GM12801 (cell line): ENCODE measurements around the gene FGG.

Experiments
- CTCF ChIP-seq: IDR thresholded peaks from one replicate; pipeline ENCODE4 v1.5.1; 2011; ENCODE audit warnings: control low read depth; ENCODE audit not compliant: insufficient read length; ENCODE audit errors: extremely low read depth

FGG gene

GRCh38 chr4:154612472-154613414 is at the start of gene FGG:
Gene FGG, minus strand, starts transcription at chr4:154612656. Its CDS starts 47 bp downstream, at chr4:154612609.
- no peak for TF ChIP-seq CTCF

- no peak for TF ChIP-seq CTCF
Observed at GRCh38 chr4:154660052-154660451, 47.6 kb upstream of the FGG start.

DNA sequence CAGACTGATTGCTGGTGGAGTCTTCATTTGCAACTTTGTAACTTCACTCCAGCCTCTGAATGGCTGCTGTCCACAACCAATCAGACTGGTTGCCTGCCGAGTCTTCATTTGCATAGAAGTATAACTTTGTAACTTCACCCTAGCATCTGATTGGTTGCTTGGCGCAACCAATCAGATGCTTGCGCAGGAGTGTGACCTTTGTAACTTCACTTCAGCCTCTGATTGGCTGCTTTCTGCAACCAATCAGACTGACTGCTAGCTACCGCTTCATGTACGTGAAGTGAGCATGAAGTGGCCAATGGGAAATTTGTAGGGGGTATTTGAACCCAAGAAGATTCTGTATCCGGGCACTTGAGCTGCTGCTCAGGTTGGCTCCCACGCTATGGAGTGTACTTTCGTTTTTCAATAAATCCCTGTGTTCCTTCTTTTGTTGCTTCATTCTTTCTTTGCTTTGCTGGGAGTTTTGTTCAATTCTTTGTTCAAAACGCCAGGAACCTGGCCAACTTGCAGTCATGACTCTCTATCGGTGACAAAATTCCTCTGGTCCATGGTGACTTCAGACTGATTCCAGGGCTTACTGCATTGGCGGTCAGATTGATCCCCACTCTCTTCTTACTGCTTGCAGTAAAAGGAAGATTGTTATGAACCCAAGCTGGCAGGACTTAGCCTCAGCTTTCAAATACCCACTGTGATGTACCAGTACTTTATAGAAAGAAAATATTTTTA is 46.4 kb upstream of the FGG start:
- no peak for TF ChIP-seq CTCF

GRCh38 chr4:154643493-154643892 is 31.0 kb upstream of the FGG start:
- no peak for TF ChIP-seq CTCF

GRCh38 chr4:154642373-154643009 is 30.0 kb upstream of the FGG start:
- no peak for TF ChIP-seq CTCF

DNA sequence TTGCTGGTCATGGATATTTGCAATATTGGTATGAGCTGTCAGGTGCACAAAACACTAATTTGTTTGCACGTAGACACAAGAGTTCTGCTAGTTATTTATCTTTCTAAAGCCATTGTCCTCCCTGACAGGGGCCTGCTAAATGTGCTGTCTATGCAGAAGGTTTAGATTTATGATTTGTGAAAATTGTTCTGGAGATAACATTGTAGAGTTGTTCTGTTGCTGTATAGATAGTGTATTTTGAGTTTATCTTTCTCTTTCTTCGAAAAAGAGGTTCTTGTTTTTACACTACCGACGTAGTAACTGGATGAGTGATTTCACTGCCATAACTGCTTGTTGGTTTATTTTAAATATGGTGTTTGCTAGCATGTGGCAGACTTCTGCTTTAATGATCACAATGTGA is 28.5 kb upstream of the FGG start:
- TF ChIP-seq CTCF = no peak

DNA sequence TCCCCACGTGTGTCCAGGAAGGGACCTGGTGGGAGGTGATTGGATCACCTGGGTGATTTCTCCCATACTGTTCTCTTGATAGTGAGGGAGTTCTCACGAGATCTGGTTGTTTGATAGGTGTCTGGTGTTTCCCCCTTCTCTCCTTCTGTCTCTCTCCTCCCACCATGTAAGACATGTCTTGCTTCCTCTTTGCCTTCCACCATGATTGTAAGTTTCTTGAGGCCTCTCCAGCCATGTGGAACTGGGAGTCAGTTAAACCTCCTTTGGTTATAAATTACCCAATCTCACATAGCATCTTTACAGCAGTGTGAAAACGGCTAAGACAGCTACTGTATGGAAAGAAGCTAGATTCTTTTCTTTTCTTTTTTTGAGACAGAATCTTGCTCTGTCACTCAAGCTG is 21.6 kb upstream of the FGG start:
- TF ChIP-seq CTCF = no peak
